Lung (tissue), 12 donors: Measurements from ENCODE around the gene TMPRSS13. TPM values are rescaled to one million over a fixed set of nuclear protein-coding genes. Genes with fewer than 3 reads are reported as not detected.

Experiments used
- ATAC-seq: fragments of 200-7000 bp; cut with Tn5 transposase; one replicate; pipeline ENCODE4 v1.9.1; 2020; ENCODE audit warnings: moderate number of reproducible peaks; ENCODE audit not compliant: insufficient read depth, low FRiP score
- DNase-seq, 3 donors: peaks; one replicate each; pipeline ENCODE4 v3.0.0-alpha.2; 2013 to 2017
- H3K27ac ChIP-seq, 2 donors: one replicate each; pipeline ENCODE4 v1.5.1; 2013; ENCODE audit warnings: mild to moderate bottlenecking in 2 of 2, moderate library complexity in 2 of 2, control low read depth in 1 of 2, inconsistent platforms in 1 of 2, low read depth in 1 of 2, low read length in 1 of 2
- H3K27me3 ChIP-seq, 3 donors: one replicate each; pipeline ENCODE4 v1.5.1; 2013; ENCODE audit warnings: low read length in 2 of 3; ENCODE audit not compliant: control insufficient read depth in 3 of 3, insufficient read depth in 3 of 3
- H3K36me3 ChIP-seq, 4 donors: one replicate each; pipeline ENCODE4 v1.5.1; 2013; ENCODE audit warnings: low read length in 4 of 4, mild to moderate bottlenecking in 1 of 4, moderate library complexity in 1 of 4; ENCODE audit not compliant: control insufficient read depth in 4 of 4, insufficient read depth in 4 of 4
- H3K4me1 ChIP-seq, 5 donors: one replicate each; pipeline ENCODE4 v1.5.1; 2013; ENCODE audit warnings: low read length in 5 of 5, mild to moderate bottlenecking in 2 of 5, moderate library complexity in 1 of 5; ENCODE audit not compliant: control insufficient read depth in 5 of 5, insufficient read depth in 5 of 5
- H3K4me3 ChIP-seq: one replicate; pipeline ENCODE4 v1.5.1; 2013; ENCODE audit warnings: mild to moderate bottlenecking, control low read depth, moderate library complexity
- H3K9ac ChIP-seq, 2 donors: one replicate each; pipeline ENCODE4 v1.5.1; 2013; ENCODE audit warnings: low read length in 2 of 2, control low read depth in 1 of 2; ENCODE audit not compliant: insufficient read depth in 1 of 2
- H3K9me3 ChIP-seq, 4 donors: one replicate each; pipeline ENCODE4 v1.5.1; 2013; ENCODE audit warnings: low read length in 3 of 4, mild to moderate bottlenecking in 1 of 4, moderate library complexity in 1 of 4; ENCODE audit not compliant: control insufficient read depth in 4 of 4, insufficient read depth in 3 of 4
- WGBS, 2 donors: extraction: QIAGEN DNeasy Blood & Tissue Kit; methylation state at CpG; one replicate each; pipeline ENCODE4 v1.1.7; 2013; 5-methylcytosine and 5-hydroxymethylcytosine counted together
- polyA plus RNA-seq, 2 donors: library from polyadenylated mRNA; stranded (reverse); fragments of 200-250 nt; gene quantifications; one replicate each; pipeline ENCODE4 v1.2.1, GENCODE V29; 2013
- total RNA-seq, 2 donors: library from RNA; depleted of rRNA in 1 of 2; stranded (reverse); fragments of >200 nt in 1 of 2; gene quantifications; one replicate each; pipeline ENCODE4 v1.2.1, GENCODE V29; 2014 to 2021
- TF ChIP-seq, protein P1 (sequence below): IDR thresholded peaks from 2 replicates; pipeline ENCODE4 v1.5.1; 2012; ENCODE audit warnings: mild to moderate bottlenecking; ENCODE audit errors: control extremely low read depth, extremely low read depth
- donor health status: control.
- donor health status: control.
- donor health status: Bipolar disorder and iron deficiency.
- donor health status: healthy.
- donor health status: DM: yes; HTN: yes; CAD: no.

TMPRSS13 gene
- total and polyA plus RNA-seq, 4 donors: 5.8 to 9.4 (median 9.2) TPM

DNA sequence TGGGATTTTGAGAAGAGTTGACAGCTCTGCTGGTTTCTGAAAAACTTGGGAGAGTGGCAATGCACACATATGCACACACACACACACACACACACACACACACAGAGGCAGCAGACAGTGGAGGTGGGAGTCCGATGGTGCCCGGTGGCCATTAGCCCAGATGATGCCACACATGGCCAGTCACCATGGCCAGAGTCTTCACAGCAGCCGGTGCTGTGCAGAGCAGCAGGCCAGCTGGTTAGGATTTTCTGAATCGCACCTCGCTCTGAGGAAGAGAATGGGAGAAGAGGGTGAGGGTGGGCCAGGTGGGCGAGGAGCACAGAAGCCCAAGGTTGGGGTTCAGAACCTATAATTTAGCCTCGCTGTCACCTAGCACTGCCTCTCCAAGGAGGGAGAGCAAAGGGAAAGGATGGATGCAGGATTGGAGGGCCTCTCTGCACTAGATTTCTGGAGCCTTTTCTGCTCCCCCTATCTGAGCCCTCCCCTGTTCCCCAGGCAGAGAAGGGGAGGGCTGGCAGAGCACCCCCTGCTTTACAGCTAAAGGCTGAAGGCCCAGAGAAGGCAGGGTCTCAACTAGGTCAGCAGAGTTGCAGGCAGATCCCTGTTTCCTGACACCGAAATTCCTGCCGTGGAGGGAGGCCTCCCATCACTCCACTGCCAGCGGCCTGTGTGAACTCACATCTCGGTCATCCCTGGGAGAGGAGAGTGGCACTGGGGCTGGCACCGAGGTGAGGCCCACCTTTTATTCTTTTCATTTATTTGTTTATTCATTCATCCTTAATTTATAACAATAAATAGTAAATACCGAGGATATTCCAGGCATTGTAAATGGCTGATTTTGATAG, 27.0 kb downstream of the TMPRSS13 start:
- no peaks in the 10 kb centered on the region for H3K36me3 ChIP-seq
- no peak overlapping the region for H3K27ac ChIP-seq
- WGBS, 2 donors: 93 to 94% methylated on average over 13 of the region's 13 CpGs
- H3K9me3 ChIP-seq: no peaks in the 10 kb centered on the region
- TF ChIP-seq, protein P1, sequence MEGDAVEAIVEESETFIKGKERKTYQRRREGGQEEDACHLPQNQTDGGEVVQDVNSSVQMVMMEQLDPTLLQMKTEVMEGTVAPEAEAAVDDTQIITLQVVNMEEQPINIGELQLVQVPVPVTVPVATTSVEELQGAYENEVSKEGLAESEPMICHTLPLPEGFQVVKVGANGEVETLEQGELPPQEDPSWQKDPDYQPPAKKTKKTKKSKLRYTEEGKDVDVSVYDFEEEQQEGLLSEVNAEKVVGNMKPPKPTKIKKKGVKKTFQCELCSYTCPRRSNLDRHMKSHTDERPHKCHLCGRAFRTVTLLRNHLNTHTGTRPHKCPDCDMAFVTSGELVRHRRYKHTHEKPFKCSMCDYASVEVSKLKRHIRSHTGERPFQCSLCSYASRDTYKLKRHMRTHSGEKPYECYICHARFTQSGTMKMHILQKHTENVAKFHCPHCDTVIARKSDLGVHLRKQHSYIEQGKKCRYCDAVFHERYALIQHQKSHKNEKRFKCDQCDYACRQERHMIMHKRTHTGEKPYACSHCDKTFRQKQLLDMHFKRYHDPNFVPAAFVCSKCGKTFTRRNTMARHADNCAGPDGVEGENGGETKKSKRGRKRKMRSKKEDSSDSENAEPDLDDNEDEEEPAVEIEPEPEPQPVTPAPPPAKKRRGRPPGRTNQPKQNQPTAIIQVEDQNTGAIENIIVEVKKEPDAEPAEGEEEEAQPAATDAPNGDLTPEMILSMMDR: no peak
- H3K4me1 ChIP-seq: peaks cover 0 to 3% (median 0%) of the 10 kb centered on the region in 5 donors
- no peaks in the 10 kb centered on the region for H3K27me3 ChIP-seq
- DNase-seq (no peak), ATAC-seq (no peak)
- no peak overlapping the region for H3K4me3 ChIP-seq
- H3K9ac ChIP-seq: no peak overlapping the region

- H3K27ac ChIP-seq: no peak overlapping the region
- TF ChIP-seq, protein P1: no peak
- H3K4me1 ChIP-seq: peaks cover 0 to 6% (median 0%) of the 10 kb centered on the region in 5 donors
- no peaks in the 10 kb centered on the region for H3K36me3 ChIP-seq
- ATAC-seq (no peak), DNase-seq (no peak)
- H3K9me3 ChIP-seq: no peaks in the 10 kb centered on the region
- H3K27me3 ChIP-seq: no peaks in the 10 kb centered on the region
- H3K4me3 ChIP-seq: no peak overlapping the region
- no peak overlapping the region for H3K9ac ChIP-seq
- WGBS, 2 donors: 97% methylated on average over 9 of the region's 9 CpGs
Observed at GRCh38 chr11:117901601-117902000, 27.6 kb downstream of the TMPRSS13 start.

DNA sequence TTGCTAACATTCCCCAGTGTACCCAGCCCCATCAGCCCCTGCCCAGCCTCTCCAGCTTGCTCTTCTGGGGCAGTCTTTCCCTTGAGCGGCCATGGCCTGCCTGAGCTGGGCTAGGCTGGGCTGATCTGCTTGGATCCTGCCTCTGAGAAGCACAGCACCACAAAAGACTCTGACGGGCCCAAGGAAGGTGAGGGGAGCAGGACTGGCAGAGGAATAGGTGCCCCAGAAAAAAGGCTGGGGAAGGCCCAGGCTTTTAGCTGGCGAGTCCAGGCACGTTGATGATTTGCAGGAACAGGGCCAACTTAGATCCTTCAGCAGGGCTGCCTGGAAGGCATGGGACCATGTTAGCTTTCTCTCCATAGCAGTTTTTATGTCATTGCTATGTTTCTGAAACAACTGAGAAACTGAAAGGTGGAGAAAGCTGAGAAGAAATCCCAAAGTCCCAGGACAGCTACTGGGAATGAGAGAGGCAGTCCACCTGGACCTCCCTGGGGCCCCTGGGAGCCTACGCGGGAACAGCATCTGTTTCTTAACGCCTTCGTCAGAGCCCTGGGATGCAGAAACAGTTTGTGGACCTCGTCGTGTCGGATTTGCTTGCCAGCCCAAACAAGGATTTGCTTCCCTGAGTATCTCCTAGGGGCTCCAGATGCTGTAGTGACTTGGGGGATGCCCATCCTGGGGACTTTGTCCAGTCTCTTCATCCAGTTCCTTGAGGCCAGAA, 28.3 kb downstream of the TMPRSS13 start:
- no peak overlapping the region for H3K27ac ChIP-seq
- H3K27me3 ChIP-seq: no peaks in the 10 kb centered on the region
- no peaks in the 10 kb centered on the region for H3K36me3 ChIP-seq
- TF ChIP-seq, protein P1: no peak
- H3K4me3 ChIP-seq: no peak overlapping the region
- ATAC-seq (no peak), DNase-seq (no peak)
- no peaks in the 10 kb centered on the region for H3K9me3 ChIP-seq
- WGBS, 2 donors: 91 to 94% methylated on average over 11 of the region's 11 CpGs
- H3K4me1 ChIP-seq: peaks cover 0 to 6% (median 0%) of the 10 kb centered on the region in 5 donors
- no peak overlapping the region for H3K9ac ChIP-seq
